Fibroblast of the aortic adventitia (primary cell): ENCODE data around the gene DPH6. TPM values are rescaled to one million over a fixed set of nuclear protein-coding genes. Genes with fewer than 3 reads are reported as not detected.

Experiments used
- DNase-seq: peaks from one replicate; pipeline ENCODE4 v3.0.0-alpha.2; 2010; ENCODE audit warnings: low read depth
- H3K4me3 ChIP-seq: 2 replicates; pipeline ENCODE4 v1.5.1; 2011; ENCODE audit warnings: low read depth, mild to moderate bottlenecking, control low read depth, low read length, moderate library complexity
- CTCF ChIP-seq: IDR thresholded peaks from 2 replicates; pipeline ENCODE4 v1.5.1; 2011; ENCODE audit warnings: mild to moderate bottlenecking, low read length, control low read depth, inconsistent platforms; ENCODE audit not compliant: insufficient read depth
- total RNA-seq: library from RNA; depleted of rRNA; stranded (reverse); fragments of >200 nt; gene quantifications from 2 replicates; pipeline ENCODE4 v1.2.3, GENCODE V29; 2012; ENCODE audit warnings: low replicate concordance

Gene DPH6
- total RNA-seq, 1 donor, result 23.3 TPM

GRCh38 chr15:35436422-35436821, 109.5 kb downstream of the DPH6 start:
- TF ChIP-seq CTCF, result no peak
- no peak overlapping the region for H3K4me3 ChIP-seq
- no peak for DNase-seq

GRCh38 chr15:35431281-35431680, 114.7 kb downstream of the DPH6 start:
- no peak overlapping the region for H3K4me3 ChIP-seq
- TF ChIP-seq CTCF, result no peak
- no peak for DNase-seq

DNA sequence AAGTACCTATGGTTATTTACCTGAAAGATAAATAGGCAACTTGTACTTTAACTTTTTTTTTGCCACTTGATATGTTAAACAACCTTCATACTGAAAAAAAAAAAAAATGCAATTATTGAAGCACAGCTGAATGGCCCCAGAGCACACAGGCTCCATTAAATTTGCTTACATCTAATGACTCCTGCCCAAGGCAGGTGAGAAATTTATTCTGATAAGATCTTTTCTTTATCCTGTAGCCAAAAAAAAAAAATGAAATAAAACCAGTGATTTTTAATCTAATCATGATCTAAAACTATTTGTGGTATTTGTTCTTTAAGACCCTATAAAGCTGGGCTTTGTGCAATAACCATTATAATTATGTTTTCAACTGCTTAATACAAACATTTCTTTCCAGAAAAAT, 115.7 kb downstream of the DPH6 start:
- DNase-seq, result no peak
- no peak for TF ChIP-seq CTCF
- no peak overlapping the region for H3K4me3 ChIP-seq

DNA sequence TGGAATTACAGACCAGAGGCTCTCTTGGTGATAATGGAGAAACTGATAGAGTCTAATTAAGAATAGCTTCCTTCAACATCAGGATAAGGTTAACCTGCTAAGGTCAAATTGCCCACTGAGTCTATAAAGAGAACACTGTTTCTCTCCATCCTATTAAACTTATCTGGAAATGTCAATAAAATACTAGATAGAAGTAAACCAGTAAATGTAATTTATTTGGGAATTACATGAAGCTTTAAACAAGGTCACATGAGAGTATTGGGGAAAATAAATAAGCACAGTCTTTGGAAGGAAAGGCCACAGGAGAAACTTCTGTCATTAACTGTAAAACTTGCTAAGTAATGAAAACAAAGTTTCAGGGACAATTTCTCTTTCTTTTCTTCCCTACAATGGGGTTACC, 118.5 kb downstream of the DPH6 start:
- no peak overlapping the region for H3K4me3 ChIP-seq
- no peak for TF ChIP-seq CTCF
- DNase-seq, result no peak

DNA sequence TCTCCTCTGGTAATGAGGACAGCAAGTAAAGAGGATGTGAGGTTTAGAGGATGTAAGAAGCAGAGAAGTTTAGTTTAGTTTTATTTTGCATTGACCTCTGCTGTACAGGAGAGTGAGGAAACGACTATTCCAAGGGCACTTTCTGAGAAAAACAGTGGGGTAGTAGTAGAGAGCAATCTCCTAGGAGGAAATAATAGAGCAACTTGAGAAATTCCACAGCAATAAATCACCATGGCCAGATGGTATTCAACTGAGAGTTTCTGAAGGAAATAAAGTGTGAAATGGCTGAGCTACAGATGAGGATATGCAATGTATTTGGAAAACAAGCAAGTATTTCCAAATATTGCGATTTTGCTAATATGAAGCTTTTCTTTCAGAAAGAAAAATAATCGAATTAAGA, 118.9 kb downstream of the DPH6 start:
- H3K4me3 ChIP-seq, result no peak overlapping the region
- TF ChIP-seq CTCF, result no peak
- peak; percentile 83 for DNase-seq

- H3K4me3 ChIP-seq, result no peak overlapping the region
- no peak for TF ChIP-seq CTCF
- DNase-seq, result no peak
Measured at GRCh38 chr15:35410775-35411174, 135.2 kb downstream of the DPH6 start.

GRCh38 chr15:35399901-35400300, 146.1 kb downstream of the DPH6 start:
- H3K4me3 ChIP-seq, result no peak overlapping the region
- no peak for TF ChIP-seq CTCF
- DNase-seq, result peak; percentile 5
